Vagina (tissue), 2 donors: ENCODE measurements around the gene CENATAC. TPM values are rescaled to one million over a fixed set of nuclear protein-coding genes. Genes with fewer than 3 reads are reported as not detected.
"Not testable (repeated sequence)": the region's sequence is repeated elsewhere in the genome, so short reads cannot be mapped to it uniquely, and the experiment has no call there.

Experiments
- DNase-seq, 2 donors: peaks; one replicate each; pipeline ENCODE4 v3.0.0-alpha.2; 2017; ENCODE audit errors: extremely low spot score in 2 of 2
- H3K27ac ChIP-seq: fragments of 200-600 bp; sonication (generic); one replicate; pipeline ENCODE4 v1.5.1; 2019
- H3K27me3 ChIP-seq: fragments of 200-600 bp; sonication (generic); one replicate; pipeline ENCODE4 v1.5.1; 2019
- H3K36me3 ChIP-seq, 2 donors: fragments of 200-600 bp; sonication (generic); one replicate each; pipeline ENCODE4 v1.5.1; 2017 to 2019
- H3K4me1 ChIP-seq: fragments of 200-600 bp; sonication (generic); one replicate; pipeline ENCODE4 v1.5.1; 2019
- H3K4me3 ChIP-seq, 2 donors: fragments of 200-600 bp; sonication (generic); 1 replicate in 1 of 2; 2 replicates in 1 of 2; pipeline ENCODE4 v1.5.1; 2016 to 2019
- H3K9me3 ChIP-seq: fragments of 200-600 bp; sonication (generic); one replicate; pipeline ENCODE4 v1.5.1; 2019
- POLR2A ChIP-seq, 2 donors: fragments of 450-650 bp; IDR thresholded peaks; one replicate each; pipeline ENCODE4 v1.6.1; 2017; ENCODE audit warnings: antibody characterized with exemption in 2 of 2, mild to moderate bottlenecking in 2 of 2, moderate library complexity in 2 of 2
- POLR2AphosphoS5 ChIP-seq, 2 donors: sonication (generic); formaldehyde crosslinking; IDR thresholded peaks; one replicate each; pipeline ENCODE4 v1.9.0; 2017; ENCODE audit warnings: antibody characterized with exemption in 2 of 2, mild to moderate bottlenecking in 2 of 2, low read depth in 1 of 2; ENCODE audit not compliant: insufficient read depth in 1 of 2
- intact Hi-C: fragments of 100-400 bp; cut with DNase I; formaldehyde crosslinking; loops from one replicate; pipeline ENCODE4 v1.15.1; 2023
- total RNA-seq: library from RNA; depleted of rRNA; stranded (reverse); fragments of >200 nt; gene quantifications from one replicate; pipeline ENCODE4 v1.2.3, GENCODE V29; 2016
- TF ChIP-seq, protein P1 (sequence below), 3 experiments: fragments of 450-650 bp in 2 of 3; fragments of 200-600 bp in 1 of 3; sonication (generic) in 1 of 3; IDR thresholded peaks; one replicate each; pipeline ENCODE4 v1.5.1; 2017 to 2019; ENCODE audit warnings: antibody characterized with exemption in 3 of 3, mild to moderate bottlenecking in 2 of 3, moderate library complexity in 2 of 3

The CENATAC gene
- total RNA-seq, 1 donor from 2014 or later = 49.8 TPM

DNA sequence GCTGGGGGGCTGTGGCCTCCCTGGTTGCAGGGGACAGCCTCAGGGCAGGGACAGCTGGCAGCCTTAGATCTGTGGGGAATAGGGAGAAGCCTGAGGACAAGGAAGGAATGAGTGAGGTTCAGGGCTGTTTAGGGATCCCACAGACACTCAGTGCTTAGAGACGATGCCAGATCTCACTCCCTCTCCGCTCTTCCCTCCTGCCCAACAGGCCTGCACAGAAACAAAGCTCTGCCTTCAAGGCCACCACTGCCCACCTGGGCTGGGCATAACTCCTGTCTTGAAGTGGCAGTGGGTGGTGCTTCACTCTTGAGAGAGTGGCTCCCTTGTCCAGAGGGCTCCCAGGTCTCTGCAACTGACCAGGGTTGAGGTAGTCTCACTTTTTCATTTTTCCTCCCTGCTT lies 13.1 kb upstream of the CENATAC start:
- Histone ChIP-seq H3K4me3 (no peak overlapping the region), H3K36me3 (no peaks in the 10 kb centered on the region), H3K27me3 (no peaks in the 10 kb centered on the region), H3K9me3 (no peaks in the 10 kb centered on the region), H3K27ac (no peak overlapping the region), H3K4me1 (no peaks in the 10 kb centered on the region)
- DNase-seq = no peak
- TF ChIP-seq POLR2A (IDR thresholded peaks at IDR 0.05) = no peak
- no peak for TF ChIP-seq POLR2AphosphoS5 (IDR thresholded peaks at IDR 0.05; ENCODE audit: insufficient read depth in 1 of 2, low read depth in 1 of 2)
- TF ChIP-seq, protein P1, sequence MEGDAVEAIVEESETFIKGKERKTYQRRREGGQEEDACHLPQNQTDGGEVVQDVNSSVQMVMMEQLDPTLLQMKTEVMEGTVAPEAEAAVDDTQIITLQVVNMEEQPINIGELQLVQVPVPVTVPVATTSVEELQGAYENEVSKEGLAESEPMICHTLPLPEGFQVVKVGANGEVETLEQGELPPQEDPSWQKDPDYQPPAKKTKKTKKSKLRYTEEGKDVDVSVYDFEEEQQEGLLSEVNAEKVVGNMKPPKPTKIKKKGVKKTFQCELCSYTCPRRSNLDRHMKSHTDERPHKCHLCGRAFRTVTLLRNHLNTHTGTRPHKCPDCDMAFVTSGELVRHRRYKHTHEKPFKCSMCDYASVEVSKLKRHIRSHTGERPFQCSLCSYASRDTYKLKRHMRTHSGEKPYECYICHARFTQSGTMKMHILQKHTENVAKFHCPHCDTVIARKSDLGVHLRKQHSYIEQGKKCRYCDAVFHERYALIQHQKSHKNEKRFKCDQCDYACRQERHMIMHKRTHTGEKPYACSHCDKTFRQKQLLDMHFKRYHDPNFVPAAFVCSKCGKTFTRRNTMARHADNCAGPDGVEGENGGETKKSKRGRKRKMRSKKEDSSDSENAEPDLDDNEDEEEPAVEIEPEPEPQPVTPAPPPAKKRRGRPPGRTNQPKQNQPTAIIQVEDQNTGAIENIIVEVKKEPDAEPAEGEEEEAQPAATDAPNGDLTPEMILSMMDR (IDR thresholded peaks at IDR 0.05) = no peak
- intact Hi-C loops = no loop called here

DNA sequence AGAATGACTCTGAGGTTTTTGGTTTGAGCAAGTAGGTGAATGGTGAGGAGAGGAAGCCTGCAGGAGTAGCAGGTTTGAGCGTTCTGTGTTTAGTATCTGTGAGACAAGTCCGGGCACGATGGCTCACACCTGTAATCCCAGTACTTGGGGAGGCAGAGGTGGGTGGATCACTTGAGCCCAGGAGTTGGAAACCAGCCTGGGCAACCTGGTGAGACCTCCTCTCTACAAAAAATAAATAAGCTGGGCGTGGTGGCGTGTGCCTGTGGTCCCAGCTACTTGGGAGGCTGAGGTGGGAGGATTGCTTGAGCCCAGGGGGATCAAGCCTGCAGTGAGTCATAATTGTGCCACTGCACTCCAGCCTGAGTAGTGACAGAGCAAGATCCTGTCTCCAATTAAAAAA lies 9.7 kb upstream of the CENATAC start:
- Histone ChIP-seq H3K4me1 (no peaks in the 10 kb centered on the region), H3K36me3 (no peaks in the 10 kb centered on the region), H3K27ac (no peak overlapping the region), H3K4me3 (no peak overlapping the region), H3K27me3 (no peaks in the 10 kb centered on the region), H3K9me3 (no peaks in the 10 kb centered on the region)
- intact Hi-C loops = no loop called here
- DNase-seq = no peak
- no peak for TF ChIP-seq POLR2AphosphoS5 (IDR thresholded peaks at IDR 0.05; ENCODE audit: insufficient read depth in 1 of 2, low read depth in 1 of 2)
- TF ChIP-seq, protein P1 (IDR thresholded peaks at IDR 0.05) = no peak
- TF ChIP-seq POLR2A (IDR thresholded peaks at IDR 0.05) = no peak

DNA sequence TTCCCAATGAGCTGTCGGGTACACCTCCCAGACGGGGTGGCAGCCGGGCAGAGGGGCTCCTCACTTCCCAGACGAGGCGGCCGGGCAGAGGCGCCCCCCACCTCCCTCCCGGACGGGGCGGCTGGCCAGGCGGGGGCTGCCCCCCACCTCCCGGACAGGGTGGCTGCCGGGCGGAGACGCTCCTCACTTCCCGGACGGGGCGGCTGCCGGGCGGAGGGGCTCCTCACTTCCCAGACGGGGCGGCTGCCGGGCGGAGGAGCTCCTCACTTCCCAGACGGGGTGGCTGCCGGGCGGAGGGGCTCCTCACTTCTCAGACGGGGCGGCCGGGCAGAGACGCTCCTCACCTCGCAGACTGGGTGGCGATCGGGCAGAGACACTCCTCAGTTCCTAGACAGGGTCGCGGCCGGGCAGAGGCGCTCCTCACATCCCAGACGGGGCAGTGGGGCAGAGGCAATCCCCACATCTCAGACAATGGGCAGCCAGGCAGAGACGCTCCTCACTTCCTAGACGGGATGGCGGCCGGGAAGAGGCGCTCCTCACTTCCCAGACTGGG lies 6.4 kb upstream of the CENATAC start:
- H3K4me3 ChIP-seq, H3K4me1 ChIP-seq, H3K27ac ChIP-seq, H3K9me3 ChIP-seq, intact Hi-C loops, DNase-seq, H3K36me3 ChIP-seq, H3K27me3 ChIP-seq: not testable (repeated sequence)

DNA sequence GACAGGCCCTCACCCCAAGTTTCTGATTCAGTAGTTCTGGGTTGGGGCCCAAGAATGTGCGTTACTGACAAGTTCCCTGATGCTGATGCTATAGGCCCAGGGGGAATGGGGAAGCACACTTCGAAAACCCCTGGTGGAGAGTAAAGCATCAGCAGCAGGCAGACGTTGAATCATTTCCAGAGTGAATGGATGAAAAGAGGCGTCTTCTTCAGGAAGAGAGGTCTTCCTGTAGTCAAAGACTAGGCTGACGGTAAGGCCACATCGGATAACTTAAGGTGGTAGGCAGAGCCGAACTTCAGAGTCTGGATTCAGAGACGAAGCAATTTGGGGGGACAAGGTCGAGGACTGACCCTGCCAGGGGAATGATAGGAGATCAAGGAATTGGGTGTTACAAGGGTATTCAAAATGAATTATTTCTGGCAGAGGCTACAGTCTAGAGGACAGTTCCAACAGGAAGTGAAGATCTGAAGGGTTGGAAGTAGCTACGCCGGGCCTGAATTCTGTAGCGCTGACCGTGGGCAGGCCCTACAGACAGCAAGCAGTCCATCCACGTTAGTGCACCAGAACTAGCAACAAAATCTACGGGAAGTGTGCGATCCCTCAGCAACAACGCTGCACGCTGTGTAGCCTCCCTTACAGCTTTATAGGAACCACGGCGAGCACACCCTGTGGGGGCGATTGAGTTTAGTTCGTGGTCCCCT lies 862 bp upstream of the CENATAC start:
- Histone ChIP-seq H3K27me3 (no peaks in the 10 kb centered on the region), H3K9me3 (no peaks in the 10 kb centered on the region), H3K4me1 (peaks cover 34% of the 10 kb centered on the region), H3K4me3 (peak overlapping the region; percentile 86 to 88), H3K27ac (peak overlapping the region; percentile 65), H3K36me3 (peaks cover 0 to 16% of the 10 kb centered on the region in 2 donors)
- no peak for DNase-seq
- intact Hi-C loops = no loop called here
- TF ChIP-seq POLR2A (IDR thresholded peaks at IDR 0.05) (no peak), POLR2AphosphoS5 (IDR thresholded peaks at IDR 0.05; ENCODE audit: insufficient read depth in 1 of 2, low read depth in 1 of 2) (no peak)
- TF ChIP-seq, protein P1 (IDR thresholded peaks at IDR 0.05) = no peak

DNA sequence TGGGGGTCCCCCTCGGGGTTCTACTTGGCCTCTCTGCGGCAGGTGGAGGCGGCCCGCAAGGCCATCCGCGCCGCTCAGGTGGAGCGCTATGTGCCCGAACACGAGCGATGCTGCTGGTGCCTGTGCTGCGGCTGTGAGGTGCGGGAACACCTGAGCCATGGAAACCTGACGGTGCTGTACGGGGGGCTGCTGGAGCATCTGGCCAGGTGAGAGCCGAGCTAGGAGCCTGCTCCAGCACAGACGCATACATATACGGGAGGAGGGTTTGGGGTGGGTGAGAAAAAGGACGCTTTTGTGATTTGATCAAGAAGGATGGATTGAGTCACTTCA lies 415 bp downstream of the CENATAC start:
- H3K9me3 ChIP-seq = no peaks in the 10 kb centered on the region
- TF ChIP-seq, protein P1 (IDR thresholded peaks at IDR 0.05) = no peak
- TF ChIP-seq POLR2A (IDR thresholded peaks at IDR 0.05) (no peak), POLR2AphosphoS5 (IDR thresholded peaks at IDR 0.05; ENCODE audit: insufficient read depth in 1 of 2, low read depth in 1 of 2) (no peak)
- peaks cover 0 to 27% of the 10 kb centered on the region in 2 donors for H3K36me3 ChIP-seq
- DNase-seq = no peak
- H3K4me1 ChIP-seq = peaks cover 34% of the 10 kb centered on the region
- H3K27me3 ChIP-seq = no peaks in the 10 kb centered on the region
- intact Hi-C loops = no loop called here
- H3K27ac ChIP-seq = peak overlapping the region; percentile 65
- H3K4me3 ChIP-seq = peak overlapping the region; percentile 86 to 88
